Astrocyte (in vitro differentiated cells and primary cell): ENCODE results near the gene GPBAR1.

Source experiments
- CTCF ChIP-seq: IDR thresholded peaks from 2 replicates; pipeline ENCODE4 v1.5.1; 2011; ENCODE audit warnings: low read depth, mild to moderate bottlenecking, inconsistent platforms, low read length, moderate library complexity; ENCODE audit not compliant: insufficient read depth
- EZH2 ChIP-seq: IDR thresholded peaks from 2 replicates; pipeline ENCODE4 v1.6.1; 2012; ENCODE audit warnings: mild to moderate bottlenecking, low read length, inconsistent platforms; ENCODE audit not compliant: insufficient read depth

DNA sequence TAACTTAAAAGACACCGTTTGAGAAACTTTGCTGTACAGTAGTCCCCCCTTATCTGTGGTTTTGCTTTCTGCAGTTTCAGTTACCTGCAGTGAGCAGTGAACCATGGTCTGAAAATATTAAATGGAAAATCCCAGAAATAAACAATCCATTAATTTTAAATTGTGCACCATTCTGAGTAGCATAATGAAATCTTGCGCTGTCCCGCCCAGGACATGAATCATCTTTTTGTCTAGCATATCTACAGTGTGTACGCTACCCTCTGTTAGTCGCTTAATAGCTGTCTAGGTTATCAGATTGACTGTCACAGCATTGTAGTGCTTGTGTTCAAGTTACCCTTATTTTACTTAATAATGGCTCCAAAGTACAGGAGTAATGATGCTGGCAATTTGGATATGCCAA is 37.8 kb upstream of the GPBAR1 start:
- TF ChIP-seq CTCF (no peak), EZH2 (no peak)
